GM21367 (cell line): ENCODE data around the gene SNUPN.
"Not testable (repeated sequence)": the region's sequence is repeated elsewhere in the genome, so short reads cannot be mapped to it uniquely, and the experiment has no call there.

Experiments
- ATAC-seq: cut with Tn5 transposase; IDR thresholded peaks from one replicate; pipeline ENCODE4 v1.9.1; 2021; ENCODE audit not compliant: unreplicated experiment

The SNUPN gene

GRCh38 chr15:75584121-75584520 is 41.4 kb downstream of the SNUPN start:
- no peak for ATAC-seq

GRCh38 chr15:75583701-75584100 is 41.8 kb downstream of the SNUPN start:
- ATAC-seq, result no peak

- ATAC-seq, result not testable (repeated sequence)
Measured at GRCh38 chr15:75582943-75583342, 42.6 kb downstream of the SNUPN start.

- peak; percentile 49 for ATAC-seq
Measured at GRCh38 chr15:75578948-75579920, 46.3 kb downstream of the SNUPN start, which contains the start of gene PTPN9. TSS of gene PTPN9 (minus strand) at chr15:75579315. CDS start at chr15:75578776, 539 bp downstream.

GRCh38 chr15:75578173-75578947 is 47.2 kb downstream of the SNUPN start:
- ATAC-seq, result no peak

- no peak for ATAC-seq
Measured at GRCh38 chr15:75577401-75578172, 47.9 kb downstream of the SNUPN start.

DNA sequence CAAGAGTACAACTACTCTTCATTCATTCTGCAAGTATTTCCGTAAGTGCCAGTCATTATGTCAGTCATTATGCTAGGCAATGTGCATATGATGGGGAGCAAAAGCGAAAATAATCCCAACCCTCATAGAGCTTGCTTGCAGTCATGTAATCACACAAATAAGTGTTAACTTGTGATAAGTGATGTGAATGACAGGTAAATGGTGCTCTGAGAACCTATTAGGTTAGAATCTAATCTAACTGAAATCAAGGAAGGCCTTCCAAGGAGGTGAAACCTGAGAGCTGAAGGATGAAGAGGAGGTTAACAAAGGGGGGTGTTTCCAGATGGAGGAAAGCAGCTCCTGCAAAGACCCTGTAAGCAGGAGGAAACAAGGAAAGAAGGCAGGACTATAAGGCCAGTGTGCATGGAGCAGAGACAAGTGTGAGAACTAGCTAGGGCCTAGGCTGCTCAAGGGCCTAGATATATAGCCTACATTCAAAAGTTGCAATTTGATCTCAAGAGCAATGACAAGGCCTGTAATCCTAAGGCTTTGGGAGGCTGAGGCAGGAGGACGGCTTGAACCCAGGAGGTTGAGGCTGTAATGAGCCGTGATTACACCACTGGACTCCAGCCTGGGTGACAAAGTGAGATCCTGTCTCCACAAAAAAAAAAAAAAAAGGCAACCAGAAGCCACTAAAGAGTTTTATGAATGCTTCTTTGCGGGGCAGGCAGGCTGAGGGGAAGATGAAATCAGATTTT is 51.7 kb downstream of the SNUPN start:
- ATAC-seq, result no peak

DNA sequence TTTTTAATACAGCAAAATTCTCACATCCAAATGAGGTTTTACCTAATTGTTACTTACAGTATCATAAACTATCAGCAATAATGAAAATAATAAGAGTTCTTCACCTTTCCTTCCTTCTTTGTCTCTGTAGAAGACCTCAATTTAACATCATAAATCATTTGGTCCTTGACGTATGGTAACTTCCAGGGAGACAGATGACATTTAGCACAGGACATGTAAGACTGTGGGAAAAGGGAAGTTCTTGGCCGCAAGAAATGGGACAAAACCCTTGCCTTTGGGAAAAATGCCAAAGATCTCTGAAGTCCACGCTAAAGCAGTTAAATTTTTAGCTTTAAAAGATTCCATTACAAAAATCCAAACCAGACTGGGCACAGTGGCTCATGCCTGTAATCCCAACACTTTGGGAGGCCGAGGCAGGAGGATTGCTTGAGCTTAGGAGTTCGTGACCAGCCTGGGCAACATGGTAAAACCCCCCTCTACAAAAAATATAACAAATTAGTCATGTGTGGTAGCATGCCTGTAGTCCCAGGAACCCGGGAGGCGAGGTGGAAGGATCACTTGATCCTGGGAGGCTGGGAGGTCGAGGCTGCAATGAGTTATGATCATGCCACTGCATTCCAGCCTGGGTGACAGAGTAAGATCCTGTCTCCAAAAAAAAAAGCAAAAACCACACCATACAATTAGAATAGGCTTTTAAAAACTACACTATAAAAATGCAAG is 55.2 kb downstream of the SNUPN start:
- ATAC-seq, result no peak

- ATAC-seq, result no peak
Measured at GRCh38 chr15:75565062-75565970, 60.2 kb downstream of the SNUPN start.

DNA sequence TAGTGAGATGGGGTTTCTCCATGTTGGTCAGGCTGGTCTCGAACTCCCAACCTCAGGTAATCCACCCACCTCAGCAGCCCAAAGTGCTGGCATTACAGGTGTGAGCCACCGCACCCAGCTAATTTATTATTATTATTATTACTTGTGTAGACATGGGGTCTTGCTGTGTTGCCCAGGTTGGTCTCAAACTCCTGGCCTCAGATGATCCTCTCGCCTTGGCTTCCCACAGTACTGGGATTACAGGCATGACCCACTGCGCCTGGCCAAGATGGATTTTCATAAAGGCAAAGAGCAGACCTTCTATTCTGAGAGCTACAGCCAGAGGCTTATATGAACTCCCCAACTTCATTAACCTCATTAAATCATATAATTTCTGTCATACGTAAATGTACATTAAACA is 63.6 kb downstream of the SNUPN start:
- ATAC-seq, result no peak

- not testable (repeated sequence) for ATAC-seq
Measured at GRCh38 chr15:75559360-75559759, 66.2 kb downstream of the SNUPN start.

GRCh38 chr15:75558955-75559354 is 66.6 kb downstream of the SNUPN start:
- not testable (repeated sequence) for ATAC-seq

GRCh38 chr15:75554717-75555116 is 70.8 kb downstream of the SNUPN start:
- no peak for ATAC-seq

GRCh38 chr15:75553659-75554058 is 71.9 kb downstream of the SNUPN start:
- ATAC-seq, result no peak

DNA sequence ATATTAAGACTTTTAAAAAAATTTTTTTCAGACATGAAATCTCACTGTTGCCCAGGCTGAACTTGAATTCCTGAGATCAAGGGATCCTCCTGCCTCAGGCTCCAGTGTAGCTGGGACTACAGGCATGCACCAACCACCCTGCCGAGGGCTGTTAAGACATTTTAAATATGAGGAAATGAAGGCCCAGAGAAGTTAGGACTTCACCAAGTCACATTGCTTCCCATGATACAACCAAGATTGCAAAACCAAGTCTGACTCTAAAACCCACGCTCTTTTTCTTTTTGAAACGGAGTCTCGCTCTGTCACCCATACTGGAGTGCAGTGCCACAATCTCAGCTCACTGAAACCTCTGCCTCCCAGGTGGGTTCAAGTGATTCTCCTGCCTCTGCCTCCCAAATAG is 74.4 kb downstream of the SNUPN start:
- no peak for ATAC-seq
